GM19240 (cell line): Measurements from ENCODE around the gene LOXL3.
"Not testable (repeated sequence)": the region's sequence is repeated elsewhere in the genome, so short reads cannot be mapped to it uniquely, and the experiment has no call there.

Experiments
- DNase-seq: peaks from one replicate; pipeline ENCODE4 v3.0.0; 2011; ENCODE audit warnings: low spot score; ENCODE audit not compliant: insufficient read length

The LOXL3 gene

GRCh38 chr2:74572178-74572925 lies 18.6 kb upstream of the LOXL3 start:
- DNase-seq: no peak

- DNase-seq: no peak
These were observed 17.3 kb upstream of the LOXL3 start for GRCh38 chr2:74571058-74571457.

- no peak for DNase-seq
These were observed 15.9 kb upstream of the LOXL3 start for GRCh38 chr2:74569686-74570085.

- no peak for DNase-seq
These were observed 14.1 kb upstream of the LOXL3 start for GRCh38 chr2:74567881-74568280.

GRCh38 chr2:74566754-74567085 lies 13.0 kb upstream of the LOXL3 start:
- DNase-seq: no peak

GRCh38 chr2:74566076-74566753 lies 12.5 kb upstream of the LOXL3 start:
- DNase-seq: no peak

GRCh38 chr2:74564222-74564621 lies 10.5 kb upstream of the LOXL3 start:
- DNase-seq: no peak

- no peak for DNase-seq
These were observed 8.5 kb upstream of the LOXL3 start for GRCh38 chr2:74562126-74562775.

GRCh38 chr2:74561022-74561421 lies 7.3 kb upstream of the LOXL3 start:
- not testable (repeated sequence) for DNase-seq

- no peak for DNase-seq
These were observed 6.8 kb upstream of the LOXL3 start for GRCh38 chr2:74560591-74560990.

GRCh38 chr2:74559912-74560311 lies 6.2 kb upstream of the LOXL3 start:
- DNase-seq: no peak

GRCh38 chr2:74558284-74559230 lies 4.8 kb upstream of the LOXL3 start:
- no peak for DNase-seq

- no peak for DNase-seq
These were observed 3.2 kb upstream of the LOXL3 start for GRCh38 chr2:74556831-74557370.

GRCh38 chr2:74556159-74556558 lies 2.4 kb upstream of the LOXL3 start:
- no peak for DNase-seq

GRCh38 chr2:74555610-74556103 lies 1.9 kb upstream of the LOXL3 start:
- DNase-seq: no peak

- no peak for DNase-seq
These were observed 1.2 kb upstream of the LOXL3 start for GRCh38 chr2:74554820-74555531.

GRCh38 chr2:74552914-74553811 lies 579 bp downstream of the LOXL3 start:
- DNase-seq: no peak

- no peak for DNase-seq
These were observed 1.5 kb downstream of the LOXL3 start for GRCh38 chr2:74551942-74552913.
